PFSK-1 (cell line): ENCODE results near the gene FAM221A.

Source experiments
- POLR2AphosphoS5 ChIP-seq: IDR thresholded peaks from 2 replicates; pipeline ENCODE4 v1.6.1; 2012; ENCODE audit warnings: low read depth, mild to moderate bottlenecking, control low read depth, low read length, moderate library complexity
- SIN3A ChIP-seq: IDR thresholded peaks from 2 replicates; pipeline ENCODE4 v1.6.1; 2012; ENCODE audit warnings: mild to moderate bottlenecking, low read length, moderate library complexity, borderline replicate concordance; ENCODE audit not compliant: insufficient read depth
- TAF1 ChIP-seq: IDR thresholded peaks from 2 replicates; pipeline ENCODE4 v1.6.1; 2012; ENCODE audit warnings: low read length, control low read depth, borderline replicate concordance; ENCODE audit not compliant: insufficient read depth
- TF ChIP-seq, protein P1 (sequence below), 2 experiments: IDR thresholded peaks; 2 replicates each; pipeline versions ENCODE4 v1.6.1 to v1.8.0; 2011 to 2012; ENCODE audit warnings: low read depth in 2 of 2, low read length in 2 of 2, control low read depth in 1 of 2, inconsistent platforms in 1 of 2, mild to moderate bottlenecking in 1 of 2, moderate library complexity in 1 of 2; ENCODE audit not compliant: insufficient read depth in 1 of 2

DNA sequence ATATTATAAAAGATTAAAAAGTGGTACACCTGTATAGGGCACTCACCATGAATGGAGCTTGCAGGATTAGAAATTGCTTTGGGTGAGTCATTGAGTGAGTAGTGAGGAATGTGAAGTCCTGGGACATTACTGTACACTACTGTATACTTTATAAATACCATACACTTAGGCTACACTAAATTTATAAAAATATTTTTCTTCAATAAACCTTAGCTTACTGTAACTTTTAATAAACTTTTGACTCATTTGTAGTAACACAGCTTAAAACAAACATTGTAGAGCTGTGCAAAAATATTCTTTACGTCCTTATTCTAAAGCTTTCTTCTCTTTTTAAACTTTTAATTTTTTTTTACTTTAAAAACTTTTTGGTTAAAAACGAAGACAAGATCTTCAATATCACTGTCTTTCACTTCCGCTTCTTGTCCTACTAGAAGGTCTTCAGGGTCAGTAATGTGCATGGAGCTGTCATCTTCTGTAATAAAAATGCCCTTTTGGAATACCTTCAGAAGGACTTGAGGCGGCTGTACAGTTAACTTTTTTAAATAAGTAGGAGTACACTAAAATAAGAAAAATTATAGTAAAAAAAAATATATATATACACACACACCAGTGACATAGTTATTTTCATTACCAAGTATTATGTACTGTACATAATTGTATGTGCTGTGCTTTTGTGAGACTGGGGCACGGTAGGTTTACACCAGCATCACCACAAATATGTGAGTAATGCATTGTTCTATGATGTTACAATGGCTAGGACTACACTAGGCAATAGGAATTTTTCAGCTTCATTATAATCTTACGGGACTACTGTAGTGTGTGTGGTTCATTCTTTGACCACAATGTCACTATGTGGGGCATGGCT lies 33.5 kb downstream of the FAM221A start:
- TF ChIP-seq TAF1 (no peak), POLR2AphosphoS5 (no peak), SIN3A (no peak)
- TF ChIP-seq, protein P1, sequence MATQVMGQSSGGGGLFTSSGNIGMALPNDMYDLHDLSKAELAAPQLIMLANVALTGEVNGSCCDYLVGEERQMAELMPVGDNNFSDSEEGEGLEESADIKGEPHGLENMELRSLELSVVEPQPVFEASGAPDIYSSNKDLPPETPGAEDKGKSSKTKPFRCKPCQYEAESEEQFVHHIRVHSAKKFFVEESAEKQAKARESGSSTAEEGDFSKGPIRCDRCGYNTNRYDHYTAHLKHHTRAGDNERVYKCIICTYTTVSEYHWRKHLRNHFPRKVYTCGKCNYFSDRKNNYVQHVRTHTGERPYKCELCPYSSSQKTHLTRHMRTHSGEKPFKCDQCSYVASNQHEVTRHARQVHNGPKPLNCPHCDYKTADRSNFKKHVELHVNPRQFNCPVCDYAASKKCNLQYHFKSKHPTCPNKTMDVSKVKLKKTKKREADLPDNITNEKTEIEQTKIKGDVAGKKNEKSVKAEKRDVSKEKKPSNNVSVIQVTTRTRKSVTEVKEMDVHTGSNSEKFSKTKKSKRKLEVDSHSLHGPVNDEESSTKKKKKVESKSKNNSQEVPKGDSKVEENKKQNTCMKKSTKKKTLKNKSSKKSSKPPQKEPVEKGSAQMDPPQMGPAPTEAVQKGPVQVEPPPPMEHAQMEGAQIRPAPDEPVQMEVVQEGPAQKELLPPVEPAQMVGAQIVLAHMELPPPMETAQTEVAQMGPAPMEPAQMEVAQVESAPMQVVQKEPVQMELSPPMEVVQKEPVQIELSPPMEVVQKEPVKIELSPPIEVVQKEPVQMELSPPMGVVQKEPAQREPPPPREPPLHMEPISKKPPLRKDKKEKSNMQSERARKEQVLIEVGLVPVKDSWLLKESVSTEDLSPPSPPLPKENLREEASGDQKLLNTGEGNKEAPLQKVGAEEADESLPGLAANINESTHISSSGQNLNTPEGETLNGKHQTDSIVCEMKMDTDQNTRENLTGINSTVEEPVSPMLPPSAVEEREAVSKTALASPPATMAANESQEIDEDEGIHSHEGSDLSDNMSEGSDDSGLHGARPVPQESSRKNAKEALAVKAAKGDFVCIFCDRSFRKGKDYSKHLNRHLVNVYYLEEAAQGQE (IDR thresholded peaks at IDR 0.05; ENCODE audit: insufficient read depth in 1 of 2, low read depth in 2 of 2, low read length in 2 of 2), result no peak
